Mesenchymal stem cell (in vitro differentiated cells and primary cell): ENCODE results near the gene AFAP1L2.

Experiments used
- DNase-seq: peaks from one replicate; pipeline ENCODE4 v3.0.0-alpha.2; 2013
- H2AFZ ChIP-seq: one replicate; pipeline ENCODE4 v1.6.1; 2013; ENCODE audit warnings: low read depth, mild to moderate bottlenecking, control low read depth, inconsistent platforms, low read length, moderate library complexity
- H2AK5ac ChIP-seq: 2 replicates; pipeline ENCODE4 v1.6.1; 2013; ENCODE audit warnings: low read length, moderate library complexity, mild to moderate bottlenecking, inconsistent platforms; ENCODE audit not compliant: severe bottlenecking
- H2BK120ac ChIP-seq: one replicate; pipeline ENCODE4 v1.6.1; 2013; ENCODE audit warnings: low read depth, mild to moderate bottlenecking, inconsistent platforms, low read length, moderate library complexity
- H2BK12ac ChIP-seq, 2 experiments: one replicate each; pipeline ENCODE4 v1.6.1; 2013; ENCODE audit warnings: inconsistent platforms in 2 of 2, low read length in 2 of 2, mild to moderate bottlenecking in 2 of 2, moderate library complexity in 2 of 2, control low read depth in 1 of 2
- H2BK15ac ChIP-seq: one replicate; pipeline ENCODE4 v1.6.1; 2013; ENCODE audit warnings: mild to moderate bottlenecking, low read depth, inconsistent platforms; ENCODE audit not compliant: poor library complexity, severe bottlenecking
- H2BK5ac ChIP-seq: 2 replicates; pipeline ENCODE4 v1.6.1; 2013; ENCODE audit warnings: low read depth, mild to moderate bottlenecking, low read length, control low read depth, inconsistent platforms; ENCODE audit not compliant: poor library complexity, severe bottlenecking
- H3K14ac ChIP-seq, 2 experiments: one replicate each; pipeline ENCODE4 v1.6.1; 2013; ENCODE audit warnings: inconsistent platforms in 2 of 2, low read length in 2 of 2, control low read depth in 1 of 2, mild to moderate bottlenecking in 1 of 2, moderate library complexity in 1 of 2
- H3K18ac ChIP-seq, 2 experiments: one replicate each; pipeline ENCODE4 v1.6.1; 2013; ENCODE audit warnings: inconsistent platforms in 2 of 2, low read length in 2 of 2, control low read depth in 1 of 2, low read depth in 1 of 2, mild to moderate bottlenecking in 1 of 2
- H3K23ac ChIP-seq, 2 experiments: one replicate each; pipeline ENCODE4 v1.6.1; 2013; ENCODE audit warnings: inconsistent platforms in 2 of 2, low read length in 2 of 2, mild to moderate bottlenecking in 2 of 2, moderate library complexity in 2 of 2, control low read depth in 1 of 2
- H3K27ac ChIP-seq: 2 replicates; pipeline ENCODE4 v1.5.1; 2013; ENCODE audit warnings: mild to moderate bottlenecking, moderate library complexity, low read length, control low read depth, inconsistent platforms; ENCODE audit not compliant: poor library complexity, severe bottlenecking
- H3K27me3 ChIP-seq, 2 experiments: 2 replicates each; pipeline versions ENCODE4 v1.6.1 to v1.7.0; 2013; ENCODE audit warnings: low read length in 2 of 2, mild to moderate bottlenecking in 2 of 2, moderate library complexity in 2 of 2, control low read depth in 1 of 2, inconsistent platforms in 1 of 2; ENCODE audit not compliant: control insufficient read depth in 1 of 2, insufficient read depth in 1 of 2
- H3K36me3 ChIP-seq, 2 experiments: 2 replicates each; pipeline versions ENCODE4 v1.6.1 to v1.7.0; 2013; ENCODE audit warnings: low read length in 2 of 2, control low read depth in 1 of 2, inconsistent platforms in 1 of 2, low read depth in 1 of 2, mild to moderate bottlenecking in 1 of 2; ENCODE audit not compliant: insufficient read depth in 2 of 2, control insufficient read depth in 1 of 2
- H3K4ac ChIP-seq, 2 experiments: one replicate each; pipeline ENCODE4 v1.6.1; 2013; ENCODE audit warnings: inconsistent platforms in 2 of 2, low read length in 2 of 2, mild to moderate bottlenecking in 2 of 2, moderate library complexity in 2 of 2, control low read depth in 1 of 2, low read depth in 1 of 2
- H3K4me1 ChIP-seq: 2 replicates; pipeline ENCODE4 v1.6.1; 2013; ENCODE audit warnings: low read depth, low read length, control low read depth; ENCODE audit not compliant: control insufficient read depth, insufficient read depth
- H3K4me2 ChIP-seq: 2 replicates; pipeline ENCODE4 v1.6.1; 2013; ENCODE audit warnings: low read length, mild to moderate bottlenecking, inconsistent platforms; ENCODE audit not compliant: poor library complexity, severe bottlenecking
- H3K4me3 ChIP-seq, 2 experiments: 2 replicates each; pipeline versions ENCODE4 v1.5.1 to v1.7.0; 2013; ENCODE audit warnings: low read length in 2 of 2, mild to moderate bottlenecking in 2 of 2, control low read depth in 1 of 2, low read depth in 1 of 2; ENCODE audit not compliant: insufficient read depth in 1 of 2
- H3K79me1 ChIP-seq: replicated peaks from 2 replicates; pipeline ENCODE4 v1.6.1; 2013; ENCODE audit warnings: mild to moderate bottlenecking, control low read depth, low read length, inconsistent platforms; ENCODE audit not compliant: poor library complexity, severe bottlenecking
- H3K9ac ChIP-seq: 2 replicates; pipeline ENCODE4 v1.7.0; 2013; ENCODE audit warnings: mild to moderate bottlenecking, low read length, moderate library complexity
- H3K9me3 ChIP-seq: 2 replicates; pipeline ENCODE4 v1.7.0; 2013; ENCODE audit warnings: mild to moderate bottlenecking, low read length; ENCODE audit not compliant: control insufficient read depth
- H4K8ac ChIP-seq: one replicate; pipeline ENCODE4 v1.6.1; 2013; ENCODE audit warnings: inconsistent platforms, mild to moderate bottlenecking, low read length, moderate library complexity
- H4K91ac ChIP-seq: one replicate; pipeline ENCODE4 v1.6.1; 2013; ENCODE audit warnings: mild to moderate bottlenecking, low read length, inconsistent platforms
- WGBS: methylation state at CpG from one replicate; pipeline ENCODE4 v1.1.7; 2013; ENCODE audit warnings: mixed read lengths; 5-methylcytosine and 5-hydroxymethylcytosine counted together

The AFAP1L2 gene

GRCh38 chr10:114250716-114251115 lies 153.6 kb downstream of the AFAP1L2 start:
- no peak overlapping the region for H3K27ac ChIP-seq
- no peak overlapping the region for H3K4me3 ChIP-seq
- H3K4ac ChIP-seq: no peak overlapping the region
- WGBS: 100% methylated on average over 1 of the region's 1 CpG
- H2BK12ac ChIP-seq: no peak overlapping the region
- H3K79me1 ChIP-seq: no peaks in the 10 kb centered on the region
- no peak overlapping the region for H2AK5ac ChIP-seq
- no peaks in the 10 kb centered on the region for H3K36me3 ChIP-seq
- no peak overlapping the region for H4K8ac ChIP-seq
- no peak overlapping the region for H4K91ac ChIP-seq
- no peak overlapping the region for H2BK15ac ChIP-seq
- no peak overlapping the region for H3K18ac ChIP-seq
- H2AFZ ChIP-seq: no peak overlapping the region
- H3K27me3 ChIP-seq: peaks cover 12 to 35% of the 10 kb centered on the region in 2 experiments
- H3K9ac ChIP-seq: no peak overlapping the region
- no peak for DNase-seq
- no peak overlapping the region for H3K14ac ChIP-seq
- H3K23ac ChIP-seq: no peak overlapping the region
- no peak overlapping the region for H2BK120ac ChIP-seq
- no peak overlapping the region for H3K4me2 ChIP-seq
- no peak overlapping the region for H2BK5ac ChIP-seq
- H3K4me1 ChIP-seq: no peaks in the 10 kb centered on the region
- no peaks in the 10 kb centered on the region for H3K9me3 ChIP-seq

- no peak overlapping the region for H3K4ac ChIP-seq
- H2AFZ ChIP-seq: no peak overlapping the region
Observed at GRCh38 chr10:114250236-114250635, 154.1 kb downstream of the AFAP1L2 start.

GRCh38 chr10:114246679-114247305 lies 157.5 kb downstream of the AFAP1L2 start:
- Histone ChIP-seq H3K4me3 (no peak overlapping the region), H2BK5ac (no peak overlapping the region), H3K4me2 (no peak overlapping the region), H3K9ac (no peak overlapping the region), H4K91ac (no peak overlapping the region), H2BK12ac (no peak overlapping the region), H3K79me1 (no peaks in the 10 kb centered on the region), H3K18ac (no peak overlapping the region), H2BK15ac (no peak overlapping the region), H3K4me1 (peaks cover 8% of the 10 kb centered on the region), H3K36me3 (no peaks in the 10 kb centered on the region), H2BK120ac (no peak overlapping the region), H3K14ac (no peak overlapping the region), H4K8ac (no peak overlapping the region), H3K27ac (no peak overlapping the region), H2AFZ (no peak overlapping the region), H3K27me3 (peaks cover 33 to 57% of the 10 kb centered on the region in 2 experiments), H3K9me3 (no peaks in the 10 kb centered on the region), H3K4ac (no peak overlapping the region), H2AK5ac (no peak overlapping the region), H3K23ac (no peak overlapping the region)
- DNase-seq: no peak
- WGBS: 92% methylated on average over 6 of the region's 7 CpGs

More at GRCh38 chr10:114250236-114250635, 154.1 kb downstream of the AFAP1L2 start:
- no peak overlapping the region for H2BK12ac ChIP-seq
- no peak overlapping the region for H3K4me2 ChIP-seq
- H3K9me3 ChIP-seq: no peaks in the 10 kb centered on the region
- no peak overlapping the region for H2BK120ac ChIP-seq
- no peak overlapping the region for H2BK5ac ChIP-seq
- no peak overlapping the region for H2BK15ac ChIP-seq
- no peak overlapping the region for H3K4me3 ChIP-seq
- H3K79me1 ChIP-seq: no peaks in the 10 kb centered on the region
- no peak overlapping the region for H4K8ac ChIP-seq
- peaks cover 3% of the 10 kb centered on the region for H3K4me1 ChIP-seq
- peaks cover 12 to 39% of the 10 kb centered on the region in 2 experiments for H3K27me3 ChIP-seq
- no peak overlapping the region for H3K23ac ChIP-seq
- H3K9ac ChIP-seq: no peak overlapping the region
- no peak for DNase-seq
- no peak overlapping the region for H2AK5ac ChIP-seq
- no peak overlapping the region for H3K27ac ChIP-seq
- 98% methylated on average over 4 of the region's 6 CpGs for WGBS
- no peaks in the 10 kb centered on the region for H3K36me3 ChIP-seq
- no peak overlapping the region for H4K91ac ChIP-seq
- H3K14ac ChIP-seq: no peak overlapping the region
- H3K18ac ChIP-seq: no peak overlapping the region

GRCh38 chr10:114245121-114245791 lies 159.0 kb downstream of the AFAP1L2 start:
- no peaks in the 10 kb centered on the region for H3K9me3 ChIP-seq
- no peak overlapping the region for H3K4me3 ChIP-seq
- no peak overlapping the region for H2BK120ac ChIP-seq
- no peak overlapping the region for H2BK5ac ChIP-seq
- no peak overlapping the region for H3K27ac ChIP-seq
- 83% methylated on average over 9 of the region's 9 CpGs for WGBS
- no peak overlapping the region for H2BK15ac ChIP-seq
- H4K91ac ChIP-seq: no peak overlapping the region
- peak overlapping the region; percentile 26 for H3K4me2 ChIP-seq
- H2BK12ac ChIP-seq: no peak overlapping the region
- no peaks in the 10 kb centered on the region for H3K79me1 ChIP-seq
- no peak overlapping the region for H3K18ac ChIP-seq
- no peak overlapping the region for H4K8ac ChIP-seq
- no peak overlapping the region for H3K14ac ChIP-seq
- no peak overlapping the region for H3K4ac ChIP-seq
- H2AFZ ChIP-seq: no peak overlapping the region
- H3K27me3 ChIP-seq: peaks cover 44 to 59% of the 10 kb centered on the region in 2 experiments
- no peak for DNase-seq
- no peak overlapping the region for H3K23ac ChIP-seq
- H3K9ac ChIP-seq: no peak overlapping the region
- no peak overlapping the region for H2AK5ac ChIP-seq
- H3K4me1 ChIP-seq: peaks cover 8% of the 10 kb centered on the region
- no peaks in the 10 kb centered on the region for H3K36me3 ChIP-seq
